ENCODE results near the gene CAMK1D. TPM values are rescaled to one million over a fixed set of nuclear protein-coding genes. Genes with fewer than 3 reads are reported as not detected.
"Not testable (repeated sequence)": the region's sequence is repeated elsewhere in the genome, so short reads cannot be mapped to it uniquely, and the experiment has no call there.

CAMK1D gene
- total and polyA plus RNA-seq, 2 of the 8 experiments (the other 6 are each of a cell fraction or from before 2014, with no cell fraction given): 3.5 to 10.6 TPM

GRCh38 chr10:12309783-12310182 is 39.6 kb upstream of the CAMK1D start:
- POLR2A ChIA-PET (ENCODE audit: partially characterized antibody); H3K36me3 ChIP-seq (ENCODE audit: control insufficient read depth in 2 of 4, insufficient read depth in 4 of 4, low read length in 3 of 4); H3K14ac ChIP-seq (ENCODE audit: insufficient read length); H2BK20ac ChIP-seq (ENCODE audit: low read length); H2AK5ac ChIP-seq (ENCODE audit: low read depth, low read length); H4K20me1 ChIP-seq (replicated peaks in 1 of 2; ENCODE audit: control insufficient read depth in 1 of 2, insufficient read depth in 2 of 2, low read length in 2 of 2); H3K27ac ChIP-seq (ENCODE audit: low read depth, low read length); H3K9ac ChIP-seq (replicated peaks in 1 of 4; ENCODE audit: extremely low read depth in 1 of 4, low read depth in 3 of 4, low read length in 3 of 4); H3K79me1 ChIP-seq (ENCODE audit: low read depth, low read length); H2BK5ac ChIP-seq (ENCODE audit: low read depth, low read length); H3K9me3 ChIP-seq (ENCODE audit: insufficient read depth in 2 of 2, low read depth in 1 of 2, low read length in 1 of 2); H3K4me2 ChIP-seq (ENCODE audit: insufficient read depth in 1 of 2, low read depth in 2 of 2, low read length in 2 of 2); H3K23ac ChIP-seq (ENCODE audit: insufficient read length); H2BK120ac ChIP-seq (replicated peaks; ENCODE audit: low read depth, low read length); H2BK12ac ChIP-seq (ENCODE audit: low read depth, low read length); H4K5ac ChIP-seq (ENCODE audit: insufficient read length, low read depth, low read length); H3K27me3 ChIP-seq (replicated peaks in 1 of 4; ENCODE audit: control insufficient read depth in 3 of 4, extremely low read depth in 1 of 4, insufficient read depth in 3 of 4, low read length in 3 of 4); H3K4me1 ChIP-seq (replicated peaks in 1 of 4; ENCODE audit: control insufficient read depth in 3 of 4, insufficient read depth in 4 of 4, low read length in 3 of 4); H3K56ac ChIP-seq (replicated peaks; ENCODE audit: insufficient read length, low read depth, low read length); H3K18ac ChIP-seq (ENCODE audit: extremely low read depth, low read length); DNase-seq (ENCODE audit: low read depth in 1 of 2, low spot score in 2 of 2); H3K4me3 ChIP-seq (ENCODE audit: extremely low read depth in 1 of 4, insufficient read depth in 2 of 4, low read depth in 3 of 4, low read length in 4 of 4); H4K91ac ChIP-seq (replicated peaks; ENCODE audit: insufficient read length, low read length); H3K79me2 ChIP-seq (ENCODE audit: control insufficient read depth in 1 of 2, insufficient read depth in 2 of 2, low read length in 2 of 2); FAIRE-seq; H2AFZ ChIP-seq (ENCODE audit: low read length); H3K4ac ChIP-seq (replicated peaks; ENCODE audit: insufficient read length, low read depth, low read length); H2BK15ac ChIP-seq (ENCODE audit: low read length); H4K8ac ChIP-seq (ENCODE audit: extremely low read depth, insufficient read depth, low read length); H3K23me2 ChIP-seq (ENCODE audit: low read depth, low read length): not testable (repeated sequence)
- whole genome bisulfite sequencing, 2 experiments (ENCODE audit: extremely low coverage in 1 of 2, insufficient coverage in 1 of 2, insufficient read length in 1 of 2, insufficient replicate concordance in 2 of 2, low coverage in 1 of 2, low lambda C conversion rate in 2 of 2, missing lambda C conversion rate in 1 of 2): 90% methylated on average over 5 of the region's 5 CpGs; no CpG with 5 or more reads in 1 of the 2 experiments
- CTCF ChIA-PET (ENCODE audit: partially characterized antibody): interaction anchor here (1.1 to 1.4 kb wide), 2 partner anchors 10 to 346 kb away, joined by 3 to 4 read pairs; no protein-coding TSS in a partner anchor

All from H1 (cell line).